CD4-positive, CD25-positive, alpha-beta regulatory T cell (primary cell): ENCODE data around the gene DYNLRB1. TPM values are rescaled to one million over a fixed set of nuclear protein-coding genes. Genes with fewer than 3 reads are reported as not detected.
A peak's percentile ranks its signal among the peaks of the same experiment; 100 is the strongest.
"Not testable (repeated sequence)": the region's sequence is repeated elsewhere in the genome, so short reads cannot be mapped to it uniquely, and the experiment has no call there.

ENCODE experiments used
- ATAC-seq, 2 donors: fragments of 150-1000 bp; cut with Tn5 transposase; one replicate each; pipeline ENCODE4 v1.10.0; 2021; ENCODE audit warnings: low read depth in 2 of 2, moderate number of reproducible peaks in 2 of 2, moderate library complexity in 1 of 2
- DNase-seq, 3 donors: peaks; one replicate each; pipeline versions ENCODE4 v3.0.0 to v3.0.0-alpha.2; 2012 to 2022; ENCODE audit warnings: mixed read lengths in 1 of 3
- H3K27ac ChIP-seq: one replicate; pipeline ENCODE4 v1.7.0; 2013; ENCODE audit warnings: mild to moderate bottlenecking, low read length; ENCODE audit not compliant: insufficient read depth, poor library complexity, severe bottlenecking
- H3K27me3 ChIP-seq: one replicate; pipeline ENCODE4 v1.7.0; 2013; ENCODE audit warnings: low read length; ENCODE audit not compliant: control insufficient read depth, insufficient read depth
- H3K36me3 ChIP-seq: one replicate; pipeline ENCODE4 v1.7.0; 2013; ENCODE audit warnings: mild to moderate bottlenecking, low read length, moderate library complexity; ENCODE audit not compliant: control insufficient read depth, insufficient read depth
- H3K4me1 ChIP-seq: 2 replicates; pipeline ENCODE4 v1.7.0; 2013; ENCODE audit warnings: mild to moderate bottlenecking, low read length; ENCODE audit not compliant: insufficient read depth, control insufficient read depth, poor library complexity, severe bottlenecking
- H3K4me3 ChIP-seq: one replicate; pipeline ENCODE4 v1.7.0; 2013; ENCODE audit warnings: low read depth, mild to moderate bottlenecking, low read length, moderate library complexity
- H3K9me3 ChIP-seq, 2 experiments: 1 replicate in 1 of 2; 2 replicates in 1 of 2; pipeline ENCODE4 v1.7.0; 2013; ENCODE audit warnings: low read length in 2 of 2, mild to moderate bottlenecking in 1 of 2, moderate library complexity in 1 of 2; ENCODE audit not compliant: control insufficient read depth in 2 of 2
- H3K27ac Mint-ChIP-seq, 3 donors: one replicate each; pipeline ENCODE4 v1.8.0; 2020 to 2022; ENCODE audit warnings: mild to moderate bottlenecking in 3 of 3, mixed read lengths in 3 of 3, moderate library complexity in 2 of 3
- H3K27me3 Mint-ChIP-seq: one replicate; pipeline ENCODE4 v1.8.0; 2022; ENCODE audit warnings: mild to moderate bottlenecking, mixed read lengths
- H3K36me3 Mint-ChIP-seq: one replicate; pipeline ENCODE4 v1.8.0; 2020; ENCODE audit warnings: mixed read lengths
- H3K4me1 Mint-ChIP-seq, 4 donors: one replicate each; pipeline ENCODE4 v1.8.0; 2020 to 2022; ENCODE audit warnings: mixed read lengths in 4 of 4, mild to moderate bottlenecking in 1 of 4
- H3K4me3 Mint-ChIP-seq, 4 donors: one replicate each; pipeline ENCODE4 v1.8.0; 2020 to 2022; ENCODE audit warnings: mild to moderate bottlenecking in 4 of 4, mixed read lengths in 4 of 4, moderate library complexity in 3 of 4
- H3K9me3 Mint-ChIP-seq, 7 donors: one replicate each; pipeline ENCODE4 v1.8.0; 2020 to 2022; ENCODE audit warnings: mixed read lengths in 7 of 7, mild to moderate bottlenecking in 3 of 7, moderate library complexity in 2 of 7
- polyA plus RNA-seq, 4 donors: library from polyadenylated mRNA; unstranded; fragments of 300-500 nt; fragmentation: Illumina TruSeq; gene quantifications; one replicate each; pipeline ENCODE4 v1.2.3, GENCODE V29; 2021
- total RNA-seq: library from RNA; stranded (reverse); gene quantifications from one replicate; pipeline ENCODE4 v1.2.3, GENCODE V29; 2022

Gene DYNLRB1
- total and polyA plus RNA-seq, 5 donors from 2014 or later = 82.6 to 369 (median 350) TPM

DNA sequence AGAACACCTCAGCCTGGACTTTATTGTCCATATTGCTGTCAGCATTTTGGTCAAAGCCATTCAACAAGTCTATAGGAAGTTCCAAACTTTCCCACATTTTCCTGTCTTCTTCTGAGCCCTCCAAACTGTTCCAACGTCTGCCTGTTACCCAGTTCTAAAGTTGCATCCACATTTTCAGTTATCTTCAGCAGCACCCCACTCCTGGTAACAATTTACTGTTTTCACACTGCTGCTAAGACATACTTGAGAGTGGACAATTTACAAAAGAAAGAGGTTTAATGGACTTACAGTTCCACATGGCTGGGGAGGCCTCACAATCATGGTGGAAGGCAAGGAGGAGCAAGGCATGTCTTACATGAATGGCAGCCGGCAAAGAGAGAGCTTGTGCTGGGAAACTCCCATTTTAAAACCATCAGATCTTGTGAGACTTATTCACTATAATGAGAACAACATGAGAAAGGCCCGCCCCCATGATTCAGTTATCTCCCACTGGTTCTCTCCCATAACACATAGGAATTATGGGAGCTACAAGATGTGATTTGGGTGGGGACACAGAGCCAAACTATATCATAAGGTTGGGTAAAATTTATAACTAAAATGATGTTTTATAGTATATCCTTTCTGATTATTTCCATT, 32.5 kb upstream of the DYNLRB1 start:
- H3K4me3 ChIP-seq, H3K9me3 ChIP-seq, H3K4me1 ChIP-seq, ATAC-seq, H3K9me3 Mint-ChIP-seq, DNase-seq, H3K27me3 ChIP-seq, H3K27me3 Mint-ChIP-seq, H3K27ac ChIP-seq, H3K4me3 Mint-ChIP-seq: not testable (repeated sequence)
- H3K36me3 ChIP-seq = peaks cover 59% of the 10 kb centered on the region
- Mint-ChIP-seq H3K27ac (peak overlapping the region in 2 of 3 donors; percentile 54 to 69), H3K4me1 (peaks cover 6 to 13% (median 8%) of the 10 kb centered on the region in 4 donors), H3K36me3 (peaks cover 56% of the 10 kb centered on the region)

DNA sequence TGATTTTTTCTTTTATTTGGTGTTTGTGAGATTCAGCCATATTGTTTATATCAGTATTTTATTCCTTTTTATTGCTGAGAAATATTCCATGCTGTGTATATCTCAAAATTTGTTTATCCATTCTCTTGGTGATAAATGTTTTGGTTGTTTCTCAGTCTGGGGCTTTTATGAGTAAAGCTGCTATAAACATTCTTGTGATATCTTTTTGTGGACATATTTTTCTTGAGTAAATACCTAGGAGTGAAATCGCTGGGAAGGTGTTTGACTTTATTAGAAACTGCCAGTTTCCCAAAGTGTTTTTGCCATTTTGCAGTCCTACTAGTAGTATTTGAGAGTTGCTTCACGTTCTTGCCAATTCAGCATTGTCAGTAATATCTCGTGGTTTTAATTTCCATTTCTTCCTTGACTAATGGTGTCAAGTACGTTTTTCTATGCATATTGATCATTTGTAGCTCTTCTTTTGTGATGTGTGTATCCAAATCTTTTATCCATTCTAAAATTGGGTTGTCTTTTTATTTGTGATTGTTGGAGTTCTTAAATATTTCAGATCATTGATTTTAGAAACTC, 31.1 kb upstream of the DYNLRB1 start:
- Mint-ChIP-seq H3K36me3 (peaks cover 53% of the 10 kb centered on the region), H3K9me3 (peaks cover 0 to 8% (median 3%) of the 10 kb centered on the region in 7 donors), H3K4me3 (no peak overlapping the region), H3K27me3 (no peaks in the 10 kb centered on the region), H3K4me1 (peaks cover 0 to 7% (median 6%) of the 10 kb centered on the region in 4 donors), H3K27ac (peak overlapping the region in 1 of 3 donors; percentile 54)
- peaks cover 63% of the 10 kb centered on the region for H3K36me3 ChIP-seq
- peaks cover 0 to 6% of the 10 kb centered on the region in 2 experiments for H3K9me3 ChIP-seq
- no peaks in the 10 kb centered on the region for H3K27me3 ChIP-seq
- no peak overlapping the region for H3K27ac ChIP-seq
- DNase-seq (no peak), ATAC-seq (no peak)
- no peak overlapping the region for H3K4me3 ChIP-seq
- H3K4me1 ChIP-seq = no peaks in the 10 kb centered on the region

DNA sequence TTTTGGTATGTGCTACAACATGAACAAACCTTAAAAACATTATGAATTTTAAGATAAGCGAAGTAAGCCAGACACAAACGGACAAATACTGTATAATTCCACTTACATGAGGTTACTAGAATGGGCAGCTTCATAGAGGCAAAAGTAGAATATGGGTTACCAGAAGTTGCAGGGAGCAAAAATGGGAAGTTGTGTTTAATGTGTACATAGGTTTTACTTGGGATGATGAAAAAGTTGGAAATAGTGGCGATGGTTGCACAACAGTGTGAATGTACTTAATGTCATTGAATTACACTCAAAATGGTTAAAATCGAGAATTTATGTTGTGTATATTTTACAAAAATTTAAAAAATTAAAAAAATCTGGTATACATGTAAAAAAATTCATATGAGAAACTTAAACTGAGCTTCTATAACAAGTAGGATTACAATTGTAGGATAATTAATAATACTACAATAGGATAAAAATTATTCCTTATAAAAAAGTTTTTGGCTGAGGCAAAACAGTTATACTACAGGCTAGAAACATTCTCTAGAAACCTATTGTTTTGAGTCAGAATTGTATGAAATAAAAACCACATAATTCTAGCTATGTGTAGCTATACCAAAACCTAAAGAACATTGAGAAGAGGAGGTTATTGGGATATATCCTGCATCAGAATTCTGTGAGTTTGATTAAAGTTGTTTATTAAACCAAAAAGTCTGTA, 24.8 kb upstream of the DYNLRB1 start:
- Histone ChIP-seq H3K36me3 (peaks cover 66% of the 10 kb centered on the region), H3K4me3 (no peak overlapping the region), H3K4me1 (no peaks in the 10 kb centered on the region), H3K27me3 (no peaks in the 10 kb centered on the region), H3K27ac (no peak overlapping the region), H3K9me3 (no peaks in the 10 kb centered on the region)
- H3K27ac Mint-ChIP-seq = no peak overlapping the region
- no peaks in the 10 kb centered on the region for H3K27me3 Mint-ChIP-seq
- H3K4me1 Mint-ChIP-seq = peaks cover 3 to 10% (median 6%) of the 10 kb centered on the region in 4 donors
- DNase-seq (no peak), ATAC-seq (no peak)
- no peak overlapping the region for H3K4me3 Mint-ChIP-seq
- H3K9me3 Mint-ChIP-seq = no peaks in the 10 kb centered on the region
- H3K36me3 Mint-ChIP-seq = peaks cover 49% of the 10 kb centered on the region

DNA sequence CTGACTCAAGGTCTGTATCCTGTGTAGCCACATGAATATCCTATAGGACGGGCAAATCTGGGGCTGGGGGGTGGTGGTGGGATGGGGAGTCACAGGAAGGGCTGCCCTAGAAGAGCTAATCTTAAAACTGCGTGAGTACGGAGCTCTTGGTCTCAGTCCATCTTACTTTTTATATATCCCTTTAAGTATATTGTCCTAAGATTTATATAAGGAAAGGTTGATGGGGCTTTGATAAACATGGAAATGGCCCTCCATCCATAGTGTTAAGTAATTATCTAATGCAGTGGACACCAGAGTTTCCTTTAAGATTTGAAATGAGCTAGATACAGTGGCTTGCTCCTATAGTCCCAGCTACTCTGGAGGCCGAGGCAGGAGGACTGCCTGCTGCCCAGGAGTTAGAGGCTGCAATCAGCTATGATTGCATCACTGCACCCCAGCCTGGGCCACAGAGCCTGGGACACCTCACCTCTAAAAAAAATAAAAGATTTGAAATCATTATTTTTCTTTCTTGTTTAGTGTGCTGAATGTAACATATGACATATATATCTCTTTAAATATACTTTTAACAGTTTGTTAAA, 24.2 kb upstream of the DYNLRB1 start:
- Mint-ChIP-seq H3K4me1 (peaks cover 3 to 10% (median 6%) of the 10 kb centered on the region in 4 donors), H3K36me3 (peaks cover 50% of the 10 kb centered on the region), H3K4me3 (no peak overlapping the region), H3K27me3 (no peaks in the 10 kb centered on the region), H3K27ac (no peak overlapping the region), H3K9me3 (no peaks in the 10 kb centered on the region)
- Histone ChIP-seq H3K4me1 (no peaks in the 10 kb centered on the region), H3K9me3 (no peaks in the 10 kb centered on the region), H3K36me3 (peaks cover 71% of the 10 kb centered on the region), H3K27me3 (no peaks in the 10 kb centered on the region), H3K27ac (no peak overlapping the region), H3K4me3 (no peak overlapping the region)
- ATAC-seq (no peak), DNase-seq (no peak)

DNA sequence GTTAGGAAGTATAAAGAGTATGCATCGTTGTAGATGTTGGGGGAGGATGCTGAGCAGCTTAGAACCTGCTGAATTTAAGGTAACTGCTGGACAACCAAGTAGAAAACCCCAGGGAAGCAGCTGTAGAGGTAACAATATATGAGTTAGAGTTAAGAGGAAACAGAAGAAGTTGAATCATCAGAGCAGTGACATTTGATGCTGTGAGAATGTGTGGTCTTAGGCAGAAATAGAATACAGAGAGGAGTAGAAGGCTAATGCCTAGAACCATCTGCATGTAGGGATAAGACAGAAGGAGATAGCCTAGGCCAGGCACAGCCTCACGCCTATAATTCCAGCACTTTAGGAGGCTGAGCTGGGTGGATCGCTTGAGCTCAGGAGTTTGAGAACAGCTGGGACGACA, 22.6 kb upstream of the DYNLRB1 start:
- peaks cover 3 to 18% (median 13%) of the 10 kb centered on the region in 4 donors for H3K4me1 Mint-ChIP-seq
- no peak overlapping the region for H3K4me3 ChIP-seq
- no peaks in the 10 kb centered on the region for H3K27me3 ChIP-seq
- DNase-seq (no peak), ATAC-seq (no peak)
- no peaks in the 10 kb centered on the region for H3K9me3 ChIP-seq
- H3K9me3 Mint-ChIP-seq = peaks cover 0 to 5% (median 0%) of the 10 kb centered on the region in 7 donors
- no peak overlapping the region for H3K27ac ChIP-seq
- H3K36me3 ChIP-seq = peaks cover 72% of the 10 kb centered on the region
- H3K4me1 ChIP-seq = no peaks in the 10 kb centered on the region
- peaks cover 60% of the 10 kb centered on the region for H3K36me3 Mint-ChIP-seq
- peak overlapping the region in 1 of 3 donors; percentile 50 for H3K27ac Mint-ChIP-seq
- H3K4me3 Mint-ChIP-seq = no peak overlapping the region
- no peaks in the 10 kb centered on the region for H3K27me3 Mint-ChIP-seq

DNA sequence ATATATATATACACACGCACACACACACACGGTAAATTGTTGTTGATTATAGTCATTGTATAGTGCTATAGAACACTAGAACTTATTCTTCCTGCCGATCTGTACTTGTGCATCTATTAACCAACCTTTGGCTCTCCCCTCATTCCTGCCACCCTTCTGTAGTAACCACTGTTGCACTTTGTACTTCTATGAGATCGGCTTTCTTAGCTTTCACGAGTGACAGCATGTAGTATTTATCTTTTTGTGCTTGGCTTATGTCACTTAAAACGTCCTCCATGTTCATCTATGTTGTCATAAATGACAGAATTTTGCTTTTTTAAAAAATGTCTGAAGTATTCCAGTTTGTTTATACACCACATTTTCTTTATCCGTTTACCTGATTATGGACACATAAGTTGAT, 20.9 kb upstream of the DYNLRB1 start:
- Histone ChIP-seq H3K27ac (no peak overlapping the region), H3K27me3 (no peaks in the 10 kb centered on the region), H3K9me3 (peaks cover 0 to under 1% of the 10 kb centered on the region in 2 experiments), H3K4me1 (no peaks in the 10 kb centered on the region), H3K4me3 (no peak overlapping the region), H3K36me3 (peaks cover 61% of the 10 kb centered on the region)
- H3K27ac Mint-ChIP-seq = peak overlapping the region in 1 of 3 donors; percentile 20
- no peak overlapping the region for H3K4me3 Mint-ChIP-seq
- ATAC-seq = no peak
- no peaks in the 10 kb centered on the region for H3K27me3 Mint-ChIP-seq
- H3K36me3 Mint-ChIP-seq = peaks cover 67% of the 10 kb centered on the region
- H3K9me3 Mint-ChIP-seq = peaks cover 0 to 17% (median 4%) of the 10 kb centered on the region in 7 donors
- peaks cover 3 to 20% (median 13%) of the 10 kb centered on the region in 4 donors for H3K4me1 Mint-ChIP-seq
- DNase-seq = no peak

DNA sequence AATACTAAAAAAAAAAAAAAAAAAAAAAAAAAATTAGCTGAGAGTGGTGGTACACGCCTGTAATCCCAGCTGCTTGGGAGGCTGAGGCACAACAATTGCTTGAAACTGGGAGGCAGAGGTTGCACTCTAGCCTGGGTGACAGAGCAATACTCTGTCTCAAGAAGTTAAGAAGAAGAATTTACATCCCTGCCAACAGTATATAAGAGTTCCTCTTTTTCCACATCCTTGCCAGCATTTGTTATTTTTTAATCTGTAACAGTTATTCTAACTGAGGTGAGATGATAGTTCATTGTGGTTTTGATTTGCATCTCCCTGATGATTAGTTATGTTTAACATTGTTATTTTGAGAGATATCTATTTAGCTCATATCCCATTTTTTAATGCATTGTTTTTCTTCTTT, 20.3 kb upstream of the DYNLRB1 start:
- peaks cover 0 to 23% (median 6%) of the 10 kb centered on the region in 7 donors for H3K9me3 Mint-ChIP-seq
- peaks cover 67% of the 10 kb centered on the region for H3K36me3 Mint-ChIP-seq
- Histone ChIP-seq H3K27ac (no peak overlapping the region), H3K27me3 (no peaks in the 10 kb centered on the region), H3K4me1 (no peaks in the 10 kb centered on the region), H3K36me3 (peaks cover 61% of the 10 kb centered on the region), H3K9me3 (peaks cover 5 to 6% of the 10 kb centered on the region in 2 experiments), H3K4me3 (no peak overlapping the region)
- ATAC-seq (no peak), DNase-seq (no peak)
- no peaks in the 10 kb centered on the region for H3K27me3 Mint-ChIP-seq
- H3K4me3 Mint-ChIP-seq = no peak overlapping the region
- H3K27ac Mint-ChIP-seq = no peak overlapping the region
- peaks cover 3 to 26% (median 13%) of the 10 kb centered on the region in 4 donors for H3K4me1 Mint-ChIP-seq
